GM21515 (cell line): ENCODE measurements around the gene SRSF1.
"Not testable (repeated sequence)": the region's sequence is repeated elsewhere in the genome, so short reads cannot be mapped to it uniquely, and the experiment has no call there.

ENCODE experiments used
- ATAC-seq: cut with Tn5 transposase; IDR thresholded peaks from one replicate; pipeline ENCODE4 v1.9.1; 2021; ENCODE audit not compliant: unreplicated experiment

SRSF1 gene

DNA sequence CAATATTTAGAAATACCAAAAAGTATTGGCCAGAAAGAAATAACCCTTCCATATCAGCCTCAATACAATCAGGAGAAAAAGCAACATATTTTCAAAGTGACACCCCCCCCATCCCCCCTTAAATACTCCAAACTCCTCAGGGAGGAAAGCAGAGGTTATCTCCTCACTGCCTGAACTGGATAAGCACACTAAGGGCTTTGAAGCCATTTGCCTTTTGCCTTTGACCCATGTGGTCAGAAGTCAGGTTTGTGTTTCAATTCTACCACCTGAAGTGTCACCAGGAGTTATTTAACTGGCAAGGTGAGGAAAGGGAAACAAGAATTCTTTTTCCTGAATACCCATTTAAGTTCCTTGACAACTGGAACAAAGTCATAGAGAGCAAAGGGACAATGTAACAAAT lies 15.5 kb downstream of the SRSF1 start:
- ATAC-seq, result no peak

DNA sequence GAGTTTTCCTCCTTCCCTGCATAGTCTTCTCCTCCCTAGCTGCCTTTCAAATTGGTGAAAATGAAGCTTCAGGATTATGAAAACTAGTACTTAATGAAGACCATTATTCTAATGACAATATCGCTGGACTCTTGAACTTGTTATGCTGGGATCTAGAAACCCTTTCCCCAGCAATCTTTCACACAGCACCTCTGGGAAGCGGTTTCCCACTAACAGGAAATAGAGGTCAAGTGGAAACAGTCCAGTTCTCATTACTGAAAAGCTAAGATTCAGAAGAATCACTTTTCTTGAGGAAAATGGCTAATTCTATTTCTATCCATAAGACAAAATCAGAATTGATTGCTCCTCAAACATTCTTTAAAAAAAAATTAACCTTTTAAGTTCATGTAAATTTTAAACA lies 17.0 kb downstream of the SRSF1 start:
- no peak for ATAC-seq

DNA sequence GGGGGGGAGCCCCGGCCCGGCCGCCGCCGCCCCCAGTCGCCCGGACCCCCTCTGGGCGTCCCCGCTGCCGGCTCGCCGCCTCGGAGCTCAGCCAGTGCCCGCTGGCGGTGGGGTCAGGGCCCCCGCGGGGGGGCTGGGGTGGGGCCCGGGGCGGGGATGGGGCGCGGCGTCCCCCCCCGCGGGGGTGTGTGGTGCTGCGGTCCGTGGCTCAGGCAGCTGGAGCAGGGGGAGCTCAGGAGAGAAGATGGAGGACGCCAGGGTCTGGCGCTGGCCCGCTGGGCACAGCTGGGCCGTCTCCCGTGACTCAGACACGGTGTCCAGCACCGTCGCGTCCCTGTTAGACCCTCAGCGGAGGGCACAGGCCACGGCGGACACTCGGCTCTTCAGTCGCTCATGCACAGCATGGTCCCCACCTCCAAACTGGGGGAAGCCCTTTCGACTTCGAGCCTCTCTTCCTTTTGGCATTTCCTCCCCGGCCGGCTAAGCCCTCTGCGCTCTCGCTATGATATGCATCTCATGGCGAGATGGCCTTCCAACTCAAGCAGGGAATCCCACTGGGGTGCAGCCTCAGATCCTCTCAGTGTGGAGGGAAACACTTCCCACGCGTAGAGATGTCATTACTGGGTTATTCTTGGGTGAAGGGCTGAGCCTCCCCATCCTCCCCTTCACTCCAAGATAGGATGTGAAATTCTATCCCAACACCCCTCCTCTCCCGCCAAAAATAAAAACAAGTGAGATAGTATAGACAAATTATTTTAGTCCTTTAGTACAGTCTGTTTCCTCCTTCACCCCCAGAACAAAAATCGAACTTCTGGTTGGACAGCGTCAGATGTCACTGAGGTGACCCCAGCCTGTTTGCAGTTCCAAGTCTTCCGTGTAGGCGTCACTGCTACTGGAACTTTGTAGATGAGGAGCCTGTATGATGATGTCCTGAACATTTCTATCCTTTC lies 18.5 kb downstream of the SRSF1 start:
- peak; percentile 57 for ATAC-seq

DNA sequence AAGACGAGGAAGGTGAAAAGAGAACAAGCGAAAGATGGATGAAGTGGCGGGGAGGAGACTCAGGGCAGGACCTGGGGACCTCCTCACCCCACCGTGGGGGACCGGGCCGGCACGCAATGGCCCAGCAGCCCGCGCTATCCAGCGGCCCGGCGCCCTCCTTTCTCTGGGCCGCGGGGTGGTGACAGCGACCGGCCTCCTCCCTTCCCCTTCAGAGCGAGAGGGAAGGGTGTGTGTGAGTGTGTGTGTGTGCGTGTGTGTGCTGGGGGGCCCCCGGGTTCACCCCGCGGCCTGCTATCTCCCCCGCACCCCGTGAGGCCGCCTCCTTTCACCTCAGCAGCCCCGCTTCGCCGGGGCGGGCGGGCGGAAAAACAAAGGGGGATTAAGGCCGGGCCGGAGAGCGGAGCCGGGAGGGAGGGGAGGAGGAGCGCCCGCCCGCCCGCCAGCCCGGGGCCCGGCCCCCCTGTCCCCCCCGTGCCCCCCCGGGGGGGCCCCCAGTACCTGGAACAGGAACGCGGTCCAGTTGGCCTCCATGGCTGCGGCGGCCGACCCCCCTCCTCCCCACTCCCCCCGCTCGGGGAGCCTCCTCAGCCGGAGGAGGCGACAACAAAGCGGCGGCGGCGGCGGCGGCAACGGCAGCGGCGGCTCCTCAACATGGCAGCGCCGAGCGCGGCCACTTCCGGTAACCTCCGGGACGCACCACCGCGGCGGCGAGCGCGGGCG lies 19.3 kb downstream of the SRSF1 start, which contains the start of gene VEZF1:
VEZF1 (minus strand) TSS at position 674 of the 720 bp plus-strand sequence; CDS start at position 531, 143 bp downstream.
- ATAC-seq, result peak; percentile 55

DNA sequence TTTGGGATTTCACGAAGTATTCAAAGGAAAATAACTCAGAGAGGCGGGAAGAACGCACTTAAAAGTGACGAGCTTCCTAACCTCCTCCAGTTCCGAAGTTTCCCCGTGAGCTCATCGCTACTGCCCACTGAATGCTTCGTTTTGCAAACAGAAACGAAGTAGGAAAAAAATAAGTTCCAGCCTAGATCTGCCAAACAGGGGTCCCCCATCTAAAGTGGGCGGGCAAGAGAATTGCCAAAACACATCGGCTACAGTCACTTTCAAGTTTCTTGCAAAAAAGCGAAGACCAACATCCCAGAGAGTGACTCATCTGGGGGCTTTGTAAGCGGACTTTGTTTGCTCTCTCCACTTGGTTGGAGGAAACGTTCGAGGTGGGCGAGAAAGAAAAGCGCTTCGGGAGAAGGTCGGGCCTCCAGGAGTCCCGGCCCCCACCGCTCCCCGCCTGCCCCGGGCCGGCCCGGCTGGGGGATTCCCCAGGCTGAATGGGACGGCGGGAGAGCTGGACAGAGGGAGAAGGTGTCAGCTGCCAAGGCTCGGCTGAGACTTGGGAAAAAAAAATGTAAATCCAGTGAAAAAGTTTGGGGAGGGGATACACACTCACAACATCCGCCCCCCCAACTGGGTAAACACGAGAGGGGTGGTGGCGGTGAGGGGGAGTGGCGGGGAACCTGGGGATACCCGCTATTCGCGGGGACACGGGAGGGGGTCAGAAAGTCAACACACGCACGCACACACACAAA lies 20.0 kb downstream of the SRSF1 start:
- no peak for ATAC-seq

DNA sequence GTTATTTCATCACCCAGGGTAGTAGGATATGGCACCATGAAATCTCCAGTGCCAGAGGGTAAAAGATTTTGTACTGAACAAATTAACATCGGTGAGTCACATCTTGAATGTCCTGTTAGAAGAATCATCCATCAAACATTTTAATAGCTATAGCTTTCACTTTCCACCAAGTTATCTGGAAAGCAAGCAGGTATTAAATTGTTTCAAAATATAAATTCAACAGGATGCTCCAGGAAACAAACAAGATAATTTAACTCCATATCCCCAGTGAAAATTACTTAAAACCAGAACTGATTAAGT lies 21.4 kb downstream of the SRSF1 start:
- ATAC-seq, result no peak

DNA sequence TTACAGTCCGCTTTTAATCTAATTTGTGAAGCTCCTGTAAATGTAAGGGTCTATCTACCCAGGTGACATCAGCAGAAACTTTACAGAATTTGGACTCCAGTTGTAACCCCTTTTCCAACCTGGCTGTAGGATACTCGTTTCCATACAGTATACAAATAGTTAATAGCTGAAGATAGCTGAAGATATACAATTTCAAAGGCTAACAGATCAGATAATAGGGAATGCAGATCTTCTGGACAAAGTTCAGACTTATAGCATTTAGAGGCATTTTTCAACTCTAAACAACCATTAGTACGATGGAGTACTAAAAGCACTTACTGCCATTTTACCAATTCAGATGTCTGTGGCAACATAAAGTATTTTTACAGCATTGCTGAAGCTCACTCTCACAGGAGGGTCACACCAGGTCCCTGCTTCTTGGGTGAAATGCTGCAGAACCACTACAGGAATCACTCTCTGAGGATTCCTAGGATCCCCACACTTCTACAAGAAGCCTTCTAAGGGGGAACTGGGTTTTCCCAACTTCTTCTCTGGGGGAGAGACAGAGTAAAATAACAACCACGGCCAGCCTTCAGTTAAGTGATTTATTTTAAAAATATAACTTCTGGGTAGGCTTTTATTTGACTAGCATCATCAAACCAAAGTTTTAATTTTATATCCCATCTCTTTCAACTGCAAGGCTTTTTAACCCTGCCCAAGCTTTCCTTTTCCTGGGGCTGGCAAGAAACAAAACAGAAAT lies 21.9 kb downstream of the SRSF1 start:
- ATAC-seq, result no peak

DNA sequence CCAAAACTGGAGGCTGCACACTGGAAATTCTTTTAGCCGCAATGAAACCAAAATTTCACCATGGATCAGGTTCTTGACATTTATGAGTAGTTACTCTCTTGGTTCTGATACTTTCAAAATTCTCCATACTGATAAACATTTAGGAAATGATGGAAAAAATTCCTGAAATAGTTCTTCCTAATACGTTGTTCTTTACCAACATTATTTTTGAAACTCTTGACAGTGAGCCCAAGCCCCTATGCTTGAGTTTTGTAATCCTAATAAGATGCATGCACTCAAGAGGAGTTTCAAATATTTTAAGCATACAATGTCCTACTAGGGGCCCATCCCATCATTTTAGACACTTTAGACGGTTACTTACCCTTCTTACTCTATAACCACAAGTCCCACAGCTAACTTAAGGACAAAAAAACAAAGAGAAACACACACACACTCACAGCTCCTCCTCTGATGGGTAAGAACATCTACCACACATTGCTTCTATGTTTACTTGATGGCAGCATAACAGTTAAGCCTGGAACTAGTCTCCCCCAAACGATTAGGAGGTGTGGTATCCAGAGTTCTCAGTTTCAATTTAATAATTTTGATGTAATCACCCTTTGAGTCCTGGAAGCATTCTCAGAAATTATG lies 22.7 kb downstream of the SRSF1 start:
- no peak for ATAC-seq

DNA sequence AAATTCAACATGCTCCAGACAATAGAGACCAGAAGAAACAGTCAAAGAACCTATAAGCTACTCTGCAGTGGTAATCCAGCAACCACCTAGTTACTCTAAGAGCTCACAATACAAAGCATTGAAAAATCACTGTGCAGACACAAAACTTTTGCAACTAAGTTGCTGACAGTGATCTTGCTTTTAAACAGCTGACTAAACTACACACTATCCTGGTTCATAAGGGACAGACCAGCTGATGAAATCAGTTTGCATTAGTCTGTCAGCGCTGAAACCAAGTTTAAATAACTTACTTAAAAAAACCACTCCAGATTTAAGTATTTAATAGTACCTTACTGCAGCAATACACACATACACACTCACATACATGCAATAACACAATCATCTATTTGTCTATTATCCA lies 23.6 kb downstream of the SRSF1 start:
- no peak for ATAC-seq

DNA sequence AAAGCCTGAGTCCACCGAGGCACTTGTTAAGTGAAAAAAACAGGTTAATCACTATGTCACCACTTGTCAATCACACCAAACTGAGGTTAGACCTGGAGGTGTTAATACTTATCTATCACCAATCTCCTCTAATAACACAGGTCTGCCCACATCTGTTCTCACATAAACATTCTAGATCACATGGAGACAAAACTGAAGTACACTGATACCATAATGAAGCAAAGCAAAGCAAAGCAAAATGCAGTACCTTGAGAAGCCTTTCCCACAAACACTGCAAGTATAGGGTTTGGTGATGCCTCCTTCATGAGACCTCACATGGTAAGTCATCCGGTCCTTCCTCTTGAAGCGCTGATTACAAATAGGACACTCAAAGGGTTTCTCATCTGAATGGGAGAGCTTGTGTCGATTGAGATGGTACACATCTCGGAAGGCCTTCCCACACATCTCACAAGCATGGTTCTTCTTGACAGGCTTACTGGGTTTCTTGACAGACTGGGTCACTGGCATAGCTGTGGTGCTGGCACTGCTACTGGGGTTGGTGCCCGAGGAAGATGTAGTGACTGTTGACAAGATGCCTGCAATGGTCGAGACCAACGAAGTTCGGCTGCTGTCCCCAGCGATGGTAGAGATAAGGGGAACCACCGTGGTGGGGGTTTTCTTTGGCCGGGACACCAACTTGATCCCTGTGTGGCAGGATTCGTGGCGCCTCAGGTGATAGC lies 24.4 kb downstream of the SRSF1 start:
- no peak for ATAC-seq

DNA sequence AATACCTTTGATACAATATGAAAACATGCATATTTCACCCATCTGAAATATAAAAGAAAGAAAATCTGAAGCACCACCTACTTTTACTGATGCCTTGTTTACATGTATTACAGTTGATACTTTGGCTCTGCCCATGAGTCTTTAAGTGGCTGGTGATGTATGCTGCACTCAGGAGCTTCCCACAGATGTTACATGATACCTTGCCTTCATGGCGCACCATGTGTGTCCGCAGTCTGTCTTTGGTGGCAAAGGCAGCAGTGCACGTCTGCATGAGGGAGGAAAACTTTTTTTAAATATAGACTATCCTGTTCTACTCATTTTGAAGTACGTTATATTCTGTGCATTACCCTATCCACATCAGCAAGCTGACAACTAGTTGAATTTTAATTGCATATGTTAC lies 26.5 kb downstream of the SRSF1 start:
- no peak for ATAC-seq

DNA sequence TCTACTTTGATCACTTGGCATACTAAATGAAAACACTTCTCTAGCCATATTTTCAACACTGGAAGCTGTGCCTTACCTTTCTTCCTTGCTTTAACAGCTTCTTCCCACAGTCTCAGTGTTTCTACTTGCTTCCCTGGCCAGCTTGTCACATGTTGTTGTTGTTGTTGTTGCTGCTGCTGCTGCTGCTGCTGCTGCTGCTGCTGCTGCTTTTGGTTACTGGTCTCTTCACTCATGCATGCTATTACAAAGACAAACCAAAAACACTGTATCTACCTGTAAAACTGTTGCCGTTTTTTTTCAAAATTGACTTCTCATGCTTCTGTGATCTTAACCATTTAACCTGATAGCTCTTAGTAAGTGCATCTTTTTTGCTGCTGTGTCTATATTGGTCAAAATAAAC lies 28.0 kb downstream of the SRSF1 start:
- ATAC-seq, result no peak

DNA sequence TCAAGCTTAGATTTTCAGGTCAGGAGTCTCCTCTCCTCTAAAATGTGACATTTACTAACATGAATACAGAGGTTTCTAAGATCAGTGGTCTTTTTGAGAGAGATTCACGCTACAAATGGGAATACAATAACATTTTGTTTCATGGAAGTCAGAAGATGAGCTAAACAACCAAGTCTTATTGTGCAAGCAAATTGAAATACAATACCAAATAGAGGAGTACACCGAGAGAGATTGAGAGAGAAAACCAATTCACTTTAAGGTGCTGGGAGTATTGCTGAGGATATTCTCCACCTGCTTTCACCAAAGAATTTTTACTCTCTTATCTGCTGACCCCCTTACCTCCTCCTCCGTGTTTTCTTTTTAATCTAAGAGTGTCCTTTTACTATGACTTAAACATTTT lies 30.5 kb downstream of the SRSF1 start:
- no peak for ATAC-seq

DNA sequence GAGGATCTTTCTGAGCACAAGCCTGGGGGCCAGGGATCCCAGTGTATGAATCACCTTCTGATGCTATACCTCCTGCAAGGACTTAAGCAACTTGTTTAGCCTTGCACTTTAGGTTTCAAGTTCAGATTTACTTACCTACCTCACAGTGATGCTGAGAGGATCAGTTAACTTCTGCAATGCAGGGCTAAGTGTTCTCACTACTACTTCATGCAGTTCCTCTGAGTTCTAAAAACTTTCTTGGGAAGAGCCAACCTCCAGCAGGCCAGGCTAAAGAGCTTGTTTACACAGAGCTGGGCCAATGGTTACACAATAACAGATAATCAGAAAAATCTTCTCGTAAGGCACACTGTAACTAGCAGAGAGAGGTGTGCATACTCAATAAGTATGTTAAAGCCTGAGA lies 32.0 kb downstream of the SRSF1 start:
- ATAC-seq, result no peak

DNA sequence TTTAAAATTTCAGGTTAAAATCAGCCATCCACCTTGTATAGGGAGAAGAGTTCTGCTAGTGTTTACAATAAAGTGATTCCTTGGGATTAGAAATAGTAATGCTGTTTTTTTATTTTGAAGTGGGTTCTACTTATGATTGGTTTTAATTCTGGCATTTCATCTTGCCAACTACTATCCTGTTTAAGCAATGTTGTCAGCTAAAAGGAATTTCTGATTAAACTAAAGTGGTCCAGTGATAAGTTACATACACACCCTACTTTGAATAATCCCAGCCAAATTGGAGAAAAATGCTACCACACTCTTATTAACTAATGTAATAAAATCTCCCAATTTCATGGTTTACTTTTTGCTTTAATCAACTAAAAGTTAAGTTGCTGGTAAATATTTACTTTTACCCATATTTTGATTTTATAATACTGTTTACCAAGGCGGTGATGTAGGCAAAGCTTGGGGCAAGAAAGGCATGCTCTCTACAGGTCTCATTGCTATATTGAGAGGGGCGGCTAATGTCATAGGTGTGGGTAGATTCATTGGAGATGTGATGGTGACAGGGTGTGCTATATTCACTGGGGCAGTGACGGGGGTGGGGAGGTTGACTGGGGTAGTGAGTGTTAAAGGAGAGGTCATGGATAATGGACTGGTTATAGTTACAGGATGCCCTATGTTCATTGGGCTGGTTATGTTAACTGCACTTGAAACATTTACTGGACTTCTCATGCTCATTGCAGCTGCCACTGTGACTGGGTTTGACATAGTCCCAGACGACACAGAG lies 32.8 kb downstream of the SRSF1 start:
- not testable (repeated sequence) for ATAC-seq

DNA sequence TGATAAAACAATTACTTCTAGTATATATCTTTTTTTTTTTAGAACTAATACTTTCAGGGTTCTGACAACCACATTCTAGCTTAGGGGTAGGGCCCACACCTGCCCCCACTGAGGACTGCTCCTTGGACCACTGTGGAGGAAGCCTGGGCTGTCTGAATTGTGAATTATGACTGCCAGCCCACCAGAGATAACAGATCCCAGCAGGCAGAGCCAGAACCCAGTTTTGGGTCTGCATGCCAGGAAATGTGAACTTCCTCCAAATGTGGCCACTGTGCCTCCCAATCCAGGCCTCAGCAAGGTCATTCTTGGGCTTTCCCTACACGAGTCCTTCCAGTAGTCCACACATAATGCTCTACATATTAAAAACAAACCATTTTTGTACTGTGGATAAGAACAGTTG lies 34.9 kb downstream of the SRSF1 start:
- no peak for ATAC-seq

DNA sequence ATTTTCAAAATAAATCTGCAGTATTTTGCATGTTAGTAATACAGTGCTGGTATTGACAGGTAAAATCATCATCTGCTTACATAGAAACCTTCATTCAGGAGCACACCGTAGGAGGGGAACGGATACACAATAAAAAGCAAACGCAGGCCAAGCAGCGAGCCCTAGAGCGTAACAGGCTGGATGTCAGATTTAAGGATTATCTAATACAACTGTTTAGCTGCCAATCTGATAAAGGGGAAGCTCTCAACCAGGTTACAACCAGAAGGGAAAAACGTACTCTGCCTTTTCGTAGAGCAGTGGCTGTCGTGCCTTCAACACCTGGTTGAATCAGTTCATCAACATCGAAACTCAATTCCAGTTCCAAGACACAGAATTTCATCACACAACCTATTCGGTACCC lies 35.5 kb downstream of the SRSF1 start:
- no peak for ATAC-seq

DNA sequence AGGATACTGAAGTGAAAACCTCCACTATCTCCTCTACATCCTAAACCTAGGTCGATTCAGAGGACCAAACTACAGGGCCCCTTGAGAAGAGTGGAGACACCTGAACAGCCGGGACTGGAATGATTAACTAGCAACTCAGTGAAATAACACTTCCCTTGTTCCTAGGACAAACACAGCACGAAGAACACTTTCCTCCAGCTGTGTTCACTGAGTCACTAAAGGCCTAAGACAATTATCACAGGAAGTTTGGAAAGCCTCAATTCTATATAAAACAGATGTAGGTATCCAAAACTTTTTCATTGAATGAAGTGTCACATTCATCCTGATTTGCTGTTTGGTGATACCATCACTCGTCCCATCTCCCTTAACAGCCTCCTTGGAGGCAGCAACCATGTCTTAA lies 36.3 kb downstream of the SRSF1 start:
- ATAC-seq, result no peak

DNA sequence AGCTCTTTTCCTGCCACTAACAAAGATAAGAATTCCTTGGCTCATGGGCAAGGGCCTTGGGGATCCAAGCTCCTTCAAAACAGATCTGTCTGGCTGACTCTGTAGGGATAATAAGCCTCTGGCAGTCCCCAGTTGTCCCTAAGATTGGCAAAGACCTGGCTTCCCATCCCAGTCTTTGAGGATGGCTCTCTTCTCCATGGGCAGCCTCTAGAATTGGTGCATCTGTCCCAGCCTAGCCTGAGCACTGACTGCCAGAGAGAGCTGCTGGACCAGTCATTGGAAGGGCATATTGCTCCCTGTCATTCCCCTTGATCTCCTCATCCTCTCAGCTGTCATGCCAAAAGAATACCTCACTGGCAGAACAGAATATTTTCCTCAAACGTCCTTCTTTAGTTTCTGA lies 38.6 kb downstream of the SRSF1 start:
- ATAC-seq, result no peak
